Measurements from ENCODE around the gene CAMTA1.

GRCh38 chr1:7333620-7334019 is 548.4 kb downstream of the CAMTA1 start:
- TF ChIP-seq CTCF (IDR thresholded peaks at IDR 0.05; ENCODE audit: insufficient read depth, low read depth, low read length), result no peak
- TF ChIP-seq EZH2 (IDR thresholded peaks at IDR 0.05; ENCODE audit: insufficient read depth, low read length), result no peak

Data from astrocyte (in vitro differentiated cells and primary cell).